EH (cell line): Measurements from ENCODE around the gene ENDOG.
"Not testable (repeated sequence)": the region's sequence is repeated elsewhere in the genome, so short reads cannot be mapped to it uniquely, and the experiment has no call there.

Experiments used
- DNase-seq: peaks from one replicate; pipeline ENCODE4 v3.0.0-alpha.2; 2015; ENCODE audit warnings: low read depth

The ENDOG gene

GRCh38 chr9:128818099-128818838 lies at the start of gene ENDOG:
Gene ENDOG, plus strand, starts transcription at chr9:128818500. Its CDS starts 185 bp downstream, at chr9:128818685.
- DNase-seq, result peak; percentile 97

- DNase-seq, result no peak
Measured at GRCh38 chr9:128768606-128769005, 49.7 kb upstream of the ENDOG start.

- DNase-seq, result peak; percentile 4
Measured at GRCh38 chr9:128770286-128771030, 47.8 kb upstream of the ENDOG start.

GRCh38 chr9:128771094-128771721 lies 47.1 kb upstream of the ENDOG start:
- DNase-seq, result peak; percentile 44

- peak; percentile 88 for DNase-seq
Measured at GRCh38 chr9:128771745-128772519, 46.4 kb upstream of the ENDOG start, which contains the start of gene ZER1. Gene ZER1, minus strand, starts transcription at chr9:128771927. Its CDS starts 16,362 bp downstream, at chr9:128755565.

- no peak for DNase-seq
Measured at GRCh38 chr9:128773049-128773448, 45.3 kb upstream of the ENDOG start.

GRCh38 chr9:128774804-128775203 lies 43.5 kb upstream of the ENDOG start:
- no peak for DNase-seq

GRCh38 chr9:128780093-128780492 lies 38.2 kb upstream of the ENDOG start:
- not testable (repeated sequence) for DNase-seq

- DNase-seq, result no peak
Measured at GRCh38 chr9:128781187-128782070, 36.9 kb upstream of the ENDOG start.

- no peak for DNase-seq
Measured at GRCh38 chr9:128782669-128783068, 35.6 kb upstream of the ENDOG start.

GRCh38 chr9:128785427-128785826 lies 32.9 kb upstream of the ENDOG start:
- DNase-seq, result no peak

GRCh38 chr9:128786681-128787601 lies 31.4 kb upstream of the ENDOG start, which contains the start of gene TBC1D13:
Gene TBC1D13, plus strand, starts transcription at chr9:128787253. Its CDS starts 101 bp downstream, at chr9:128787354.
- DNase-seq, result peak; percentile 85

- DNase-seq, result peak; percentile 18
Measured at GRCh38 chr9:128787659-128788058, 30.6 kb upstream of the ENDOG start.

GRCh38 chr9:128788445-128788844 lies 29.9 kb upstream of the ENDOG start:
- DNase-seq, result no peak

- DNase-seq, result no peak
Measured at GRCh38 chr9:128790536-128790935, 27.8 kb upstream of the ENDOG start.

GRCh38 chr9:128792134-128792533 lies 26.2 kb upstream of the ENDOG start:
- DNase-seq, result no peak

GRCh38 chr9:128792978-128793686 lies 25.2 kb upstream of the ENDOG start:
- DNase-seq, result no peak

- not testable (repeated sequence) for DNase-seq
Measured at GRCh38 chr9:128794961-128795360, 23.3 kb upstream of the ENDOG start.

GRCh38 chr9:128798896-128799295 lies 19.4 kb upstream of the ENDOG start:
- DNase-seq, result no peak
